GM23248 (cell line): ENCODE measurements around the gene SPATA9. TPM values are rescaled to one million over a fixed set of nuclear protein-coding genes. Genes with fewer than 3 reads are reported as not detected.

Experiments used
- DNase-seq: peaks from one replicate; pipeline ENCODE4 v3.0.0-alpha.2; 2015
- H2AFZ ChIP-seq: fragments of 200-600 bp; sonication (generic); 2 replicates; pipeline ENCODE4 v1.6.1; 2016; ENCODE audit warnings: antibody characterized with exemption
- H3F3A ChIP-seq: fragments of 200-600 bp; sonication (generic); 2 replicates; pipeline ENCODE4 v1.6.1; 2016; ENCODE audit warnings: mild to moderate bottlenecking, antibody characterized with exemption, mixed run types; ENCODE audit not compliant: insufficient read depth
- H3K27ac ChIP-seq: fragments of 200-600 bp; sonication (generic); 2 replicates; pipeline ENCODE4 v1.5.1; 2016; ENCODE audit warnings: mild to moderate bottlenecking
- H3K27me3 ChIP-seq: fragments of 200-600 bp; sonication (generic); replicated peaks from 2 replicates; pipeline ENCODE4 v1.6.1; 2016; ENCODE audit warnings: mild to moderate bottlenecking; ENCODE audit not compliant: insufficient read depth
- H3K36me3 ChIP-seq: fragments of 200-600 bp; sonication (generic); 2 replicates; pipeline ENCODE4 v1.6.1; 2016; ENCODE audit warnings: low read depth, mild to moderate bottlenecking
- H3K4me1 ChIP-seq: fragments of 200-600 bp; sonication (generic); 2 replicates; pipeline ENCODE4 v1.6.1; 2016; ENCODE audit warnings: mild to moderate bottlenecking; ENCODE audit not compliant: insufficient read depth
- H3K4me2 ChIP-seq: fragments of 200-600 bp; sonication (generic); one replicate; pipeline ENCODE4 v1.6.1; 2016; ENCODE audit warnings: mild to moderate bottlenecking; ENCODE audit not compliant: unreplicated experiment
- H3K4me3 ChIP-seq: fragments of 200-600 bp; sonication (generic); 2 replicates; pipeline ENCODE4 v1.5.1; 2016; ENCODE audit warnings: mild to moderate bottlenecking
- H3K79me2 ChIP-seq: fragments of 200-600 bp; sonication (generic); 2 replicates; pipeline ENCODE4 v1.6.1; 2016; ENCODE audit warnings: mild to moderate bottlenecking; ENCODE audit not compliant: insufficient read depth
- H3K9ac ChIP-seq: fragments of 200-600 bp; sonication (generic); 2 replicates; pipeline ENCODE4 v1.6.1; 2016; ENCODE audit warnings: mild to moderate bottlenecking
- H3K9me2 ChIP-seq: fragments of 200-600 bp; sonication (generic); 2 replicates; pipeline ENCODE4 v1.6.1; 2016; ENCODE audit warnings: mixed run types, mild to moderate bottlenecking, moderate library complexity; ENCODE audit not compliant: insufficient read depth
- H3K9me3 ChIP-seq: fragments of 200-600 bp; sonication (generic); one replicate; pipeline ENCODE4 v1.6.1; 2017; ENCODE audit warnings: low read depth
- H4K20me1 ChIP-seq: fragments of 200-600 bp; sonication (generic); 2 replicates; pipeline ENCODE4 v1.6.0; 2016; ENCODE audit not compliant: insufficient read depth
- EZH2 ChIP-seq: fragments of 200-600 bp; sonication (generic); IDR thresholded peaks from 2 replicates; pipeline ENCODE4 v1.6.1; 2018; ENCODE audit warnings: antibody characterized with exemption, mild to moderate bottlenecking; ENCODE audit not compliant: insufficient read depth, poor library complexity, severe bottlenecking
- EZH2phosphoT487 ChIP-seq: fragments of 200-600 bp; sonication (generic); IDR thresholded peaks from 2 replicates; pipeline ENCODE4 v1.6.1; 2018; ENCODE audit warnings: antibody characterized with exemption, moderate library complexity, mild to moderate bottlenecking, low read depth; ENCODE audit not compliant: insufficient read depth
- WGBS, 2 experiments: methylation state at CpG; one replicate each; pipeline ENCODE4 v1.1.6; 2015 to 2017; ENCODE audit warnings: low lambda C conversion rate in 2 of 2, low coverage in 1 of 2; ENCODE audit errors: missing lambda C conversion rate in 2 of 2; 5-methylcytosine and 5-hydroxymethylcytosine counted together
- in situ Hi-C: fragments of 300-500 bp; cut with MboI; formaldehyde crosslinking; loops from 2 replicates; pipeline ENCODE4 v1.15.0; 2020
- polyA plus RNA-seq: library from polyadenylated mRNA; unstranded; fragments of >200 nt; fragmentation: Nextera tagmentation; extraction: Ambion mirVana; gene quantifications from 2 replicates; pipeline ENCODE4 v1.2.1, GENCODE V29; 2016
- total RNA-seq: library from RNA; depleted of rRNA; stranded (reverse); fragments of >200 nt; shearing (Covaris generic); gene quantifications from 2 replicates; pipeline ENCODE4 v1.2.3, GENCODE V29; 2014

SPATA9 gene
- total and polyA plus RNA-seq, 2 experiments from 2014 or later, result 0.22 to 0.96 TPM

- no peaks in the 10 kb centered on the region for H3K79me2 ChIP-seq
- H3F3A ChIP-seq, result peaks cover 13% of the 10 kb centered on the region
- H2AFZ ChIP-seq, result peak overlapping the region; percentile 8; the same call in 1 of the 2 replicates
- no peaks in the 10 kb centered on the region for H3K9me3 ChIP-seq
- no peak overlapping the region for H3K4me2 ChIP-seq
- WGBS, 2 experiments, result 83 to 92% methylated on average over 5 of the region's 5 CpGs
- DNase-seq, result peak; percentile 33
- in situ Hi-C loops, result no loop called here
- H3K4me1 ChIP-seq, result peaks cover 3% of the 10 kb centered on the region
- no peaks in the 10 kb centered on the region for H3K36me3 ChIP-seq
- no peaks in the 10 kb centered on the region for H3K27me3 ChIP-seq
- no peak overlapping the region for H3K4me3 ChIP-seq
- H3K9me2 ChIP-seq, result no peaks in the 10 kb centered on the region
- no peak overlapping the region for H3K9ac ChIP-seq
- TF ChIP-seq EZH2phosphoT487, result no peak
- no peak for TF ChIP-seq EZH2
- H4K20me1 ChIP-seq, result no peaks in the 10 kb centered on the region
- H3K27ac ChIP-seq, result no peak overlapping the region
These were observed 65.7 kb downstream of the SPATA9 start for GRCh38 chr5:95617057-95617456.

GRCh38 chr5:95615164-95615467, 67.7 kb downstream of the SPATA9 start:
- in situ Hi-C loops, result no loop called here
- Histone ChIP-seq H3K27me3 (no peaks in the 10 kb centered on the region), H4K20me1 (no peaks in the 10 kb centered on the region), H3K4me2 (no peak overlapping the region), H3K9me3 (no peaks in the 10 kb centered on the region), H3K36me3 (no peaks in the 10 kb centered on the region), H3K4me3 (no peak overlapping the region), H3K27ac (no peak overlapping the region), H3K9ac (no peak overlapping the region), H3K4me1 (peaks cover 3% of the 10 kb centered on the region), H2AFZ (no peak overlapping the region), H3K79me2 (no peaks in the 10 kb centered on the region), H3F3A (peaks cover 13% of the 10 kb centered on the region), H3K9me2 (no peaks in the 10 kb centered on the region)
- TF ChIP-seq EZH2 (no peak), EZH2phosphoT487 (no peak)
- DNase-seq, result no peak
- 100% methylated on average over 1 of the region's 1 CpG for WGBS, 2 experiments

- in situ Hi-C loops, result no loop called here
- TF ChIP-seq EZH2phosphoT487, result no peak
- peaks cover 3% of the 10 kb centered on the region for H3F3A ChIP-seq
- no peak overlapping the region for H3K27ac ChIP-seq
- H3K4me1 ChIP-seq, result no peaks in the 10 kb centered on the region
- H3K9me2 ChIP-seq, result no peaks in the 10 kb centered on the region
- no peaks in the 10 kb centered on the region for H4K20me1 ChIP-seq
- no peak for DNase-seq
- no peaks in the 10 kb centered on the region for H3K79me2 ChIP-seq
- H3K4me2 ChIP-seq, result no peak overlapping the region
- no peak overlapping the region for H2AFZ ChIP-seq
- no peaks in the 10 kb centered on the region for H3K27me3 ChIP-seq
- H3K36me3 ChIP-seq, result no peaks in the 10 kb centered on the region
- H3K9ac ChIP-seq, result no peak overlapping the region
- no peak overlapping the region for H3K4me3 ChIP-seq
- no peaks in the 10 kb centered on the region for H3K9me3 ChIP-seq
- WGBS, 2 experiments, result 96 to 97% methylated on average over 1 of the region's 1 CpG
These were observed 69.3 kb downstream of the SPATA9 start for GRCh38 chr5:95613514-95613913.

GRCh38 chr5:95611396-95611795, 71.4 kb downstream of the SPATA9 start:
- no peaks in the 10 kb centered on the region for H4K20me1 ChIP-seq
- in situ Hi-C loops, result no loop called here
- H3K9me2 ChIP-seq, result no peaks in the 10 kb centered on the region
- no peak for TF ChIP-seq EZH2
- TF ChIP-seq EZH2phosphoT487, result no peak
- no peaks in the 10 kb centered on the region for H3K27me3 ChIP-seq
- H3F3A ChIP-seq, result no peaks in the 10 kb centered on the region
- WGBS, 2 experiments, result 70 to 73% methylated on average over 3 of the region's 3 CpGs
- H3K4me2 ChIP-seq, result no peak overlapping the region
- no peak overlapping the region for H2AFZ ChIP-seq
- H3K4me1 ChIP-seq, result no peaks in the 10 kb centered on the region
- H3K9me3 ChIP-seq, result no peaks in the 10 kb centered on the region
- DNase-seq, result no peak
- no peak overlapping the region for H3K9ac ChIP-seq
- no peaks in the 10 kb centered on the region for H3K79me2 ChIP-seq
- H3K4me3 ChIP-seq, result no peak overlapping the region
- no peak overlapping the region for H3K27ac ChIP-seq
- H3K36me3 ChIP-seq, result no peaks in the 10 kb centered on the region

- no peak for DNase-seq
- H3K4me3 ChIP-seq, result no peak overlapping the region
- no peaks in the 10 kb centered on the region for H3K27me3 ChIP-seq
- no peaks in the 10 kb centered on the region for H3K4me1 ChIP-seq
- no peaks in the 10 kb centered on the region for H4K20me1 ChIP-seq
- H3K36me3 ChIP-seq, result no peaks in the 10 kb centered on the region
- in situ Hi-C loops, result no loop called here
- H3K9me2 ChIP-seq, result no peaks in the 10 kb centered on the region
- no peaks in the 10 kb centered on the region for H3K9me3 ChIP-seq
- WGBS, 2 experiments, result 88 to 91% methylated on average over 7 of the region's 7 CpGs
- H3F3A ChIP-seq, result no peaks in the 10 kb centered on the region
- no peak overlapping the region for H3K27ac ChIP-seq
- H3K4me2 ChIP-seq, result no peak overlapping the region
- no peak overlapping the region for H2AFZ ChIP-seq
- TF ChIP-seq EZH2 (no peak), EZH2phosphoT487 (no peak)
- H3K79me2 ChIP-seq, result no peaks in the 10 kb centered on the region
- H3K9ac ChIP-seq, result no peak overlapping the region
These were observed 72.2 kb downstream of the SPATA9 start for GRCh38 chr5:95610546-95610945.
